ENCODE measurements around the gene PKNOX2.

Gene PKNOX2

DNA sequence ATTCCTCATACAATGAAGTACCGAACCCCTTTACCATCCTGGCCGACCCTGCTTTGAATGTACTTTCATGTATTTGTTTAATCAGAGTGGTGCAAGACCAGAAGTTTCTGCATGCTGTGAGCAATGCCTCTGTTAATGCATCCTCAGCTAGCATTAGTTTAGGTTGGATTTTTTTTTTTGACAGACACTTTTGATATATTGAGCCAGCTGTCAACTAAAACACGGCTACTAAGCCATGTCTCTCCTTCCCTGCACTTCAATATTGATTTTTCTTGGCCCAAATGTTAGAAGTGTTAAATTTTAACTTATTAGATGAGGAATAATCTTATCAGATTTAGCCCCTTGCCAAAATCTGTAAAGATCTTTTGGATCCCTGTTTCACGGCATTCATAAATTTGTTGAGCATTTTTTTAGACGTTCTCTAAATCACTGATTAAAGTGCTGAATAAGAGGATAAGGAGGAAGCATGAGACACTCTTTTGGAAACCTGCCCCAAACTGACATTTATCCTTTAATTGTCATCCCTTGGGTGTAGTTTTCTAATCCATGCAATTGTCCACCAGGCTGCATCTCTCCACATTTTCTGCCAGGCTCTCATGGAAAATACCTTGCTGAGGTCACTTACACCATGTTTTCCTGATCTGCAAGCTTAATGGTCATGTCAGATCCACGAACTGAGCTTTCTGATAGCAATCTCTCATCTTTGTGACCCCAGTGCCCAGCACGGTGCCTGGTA, 200.8 kb downstream of the PKNOX2 start:
- no peak overlapping the region for H3K4me3 ChIP-seq (ENCODE audit: low read depth, low read length)

GRCh38 chr11:125367710-125368109, 203.2 kb downstream of the PKNOX2 start:
- DNase-seq (ENCODE audit: low read depth) = no peak
- H3K4me3 ChIP-seq (ENCODE audit: low read depth, low read length) = no peak overlapping the region
- TF ChIP-seq, protein P1, sequence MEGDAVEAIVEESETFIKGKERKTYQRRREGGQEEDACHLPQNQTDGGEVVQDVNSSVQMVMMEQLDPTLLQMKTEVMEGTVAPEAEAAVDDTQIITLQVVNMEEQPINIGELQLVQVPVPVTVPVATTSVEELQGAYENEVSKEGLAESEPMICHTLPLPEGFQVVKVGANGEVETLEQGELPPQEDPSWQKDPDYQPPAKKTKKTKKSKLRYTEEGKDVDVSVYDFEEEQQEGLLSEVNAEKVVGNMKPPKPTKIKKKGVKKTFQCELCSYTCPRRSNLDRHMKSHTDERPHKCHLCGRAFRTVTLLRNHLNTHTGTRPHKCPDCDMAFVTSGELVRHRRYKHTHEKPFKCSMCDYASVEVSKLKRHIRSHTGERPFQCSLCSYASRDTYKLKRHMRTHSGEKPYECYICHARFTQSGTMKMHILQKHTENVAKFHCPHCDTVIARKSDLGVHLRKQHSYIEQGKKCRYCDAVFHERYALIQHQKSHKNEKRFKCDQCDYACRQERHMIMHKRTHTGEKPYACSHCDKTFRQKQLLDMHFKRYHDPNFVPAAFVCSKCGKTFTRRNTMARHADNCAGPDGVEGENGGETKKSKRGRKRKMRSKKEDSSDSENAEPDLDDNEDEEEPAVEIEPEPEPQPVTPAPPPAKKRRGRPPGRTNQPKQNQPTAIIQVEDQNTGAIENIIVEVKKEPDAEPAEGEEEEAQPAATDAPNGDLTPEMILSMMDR (IDR thresholded peaks at IDR 0.05; ENCODE audit: low read depth, low read length, missing control alignments) = no peak

More for the DNA sequence above, 200.8 kb downstream of the PKNOX2 start:
- TF ChIP-seq, protein P1 (IDR thresholded peaks at IDR 0.05; ENCODE audit: low read depth, low read length, missing control alignments) = no peak
- DNase-seq (ENCODE audit: low read depth) = no peak

GRCh38 chr11:125368757-125369156, 204.2 kb downstream of the PKNOX2 start:
- DNase-seq (ENCODE audit: low read depth) = no peak
- H3K4me3 ChIP-seq (ENCODE audit: low read depth, low read length) = no peak overlapping the region
- TF ChIP-seq, protein P1 (IDR thresholded peaks at IDR 0.05; ENCODE audit: low read depth, low read length, missing control alignments) = no peak

DNA sequence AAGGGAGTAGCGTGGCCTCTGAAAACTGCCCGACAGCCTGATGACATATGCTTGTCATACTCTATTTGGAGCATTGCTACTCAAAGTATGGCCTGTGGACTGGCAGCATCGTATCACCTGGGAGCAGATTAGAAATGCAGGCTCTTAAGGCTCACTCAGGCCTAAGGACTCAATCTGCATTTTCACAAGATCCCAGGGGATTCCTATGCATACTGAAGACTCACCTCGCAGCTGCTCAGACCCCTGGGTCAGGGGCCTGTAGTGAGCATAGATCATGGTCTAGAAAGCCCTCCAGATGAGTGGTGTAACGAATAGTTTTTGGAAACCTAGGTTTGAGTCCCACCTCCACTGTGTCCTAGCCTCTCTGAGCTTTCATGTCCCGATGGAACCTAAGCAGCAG, 205.3 kb downstream of the PKNOX2 start:
- H3K4me3 ChIP-seq (ENCODE audit: low read depth, low read length) = no peak overlapping the region
- DNase-seq (ENCODE audit: low read depth) = no peak
- TF ChIP-seq, protein P1 (IDR thresholded peaks at IDR 0.05; ENCODE audit: low read depth, low read length, missing control alignments) = no peak

- TF ChIP-seq, protein P1 (IDR thresholded peaks at IDR 0.05; ENCODE audit: low read depth, low read length, missing control alignments) = no peak
- H3K4me3 ChIP-seq (ENCODE audit: low read depth, low read length) = no peak overlapping the region
- no peak for DNase-seq (ENCODE audit: low read depth)
These were observed 206.2 kb downstream of the PKNOX2 start for GRCh38 chr11:125370561-125371389.

- DNase-seq (ENCODE audit: low read depth) = no peak
- TF ChIP-seq, protein P1 (IDR thresholded peaks at IDR 0.05; ENCODE audit: low read depth, low read length, missing control alignments) = no peak
- H3K4me3 ChIP-seq (ENCODE audit: low read depth, low read length) = no peak overlapping the region
These were observed 206.9 kb downstream of the PKNOX2 start for GRCh38 chr11:125371431-125371935.
